HepG2 (cell line): ENCODE measurements around the gene KRT7. TPM values are rescaled to one million over a fixed set of nuclear protein-coding genes. Genes with fewer than 3 reads are reported as not detected.

Source experiments
- ATAC-seq: fragments of 200-7000 bp; cut with Tn5 transposase; 3 replicates; pipeline ENCODE4 v1.9.1; 2020; ENCODE audit warnings: mild to moderate bottlenecking, moderate library complexity
- BruUV-seq: library from RNA; stranded (reverse); fragments of 400-500 nt; replicated peaks from 2 replicates; lab custom pipeline; 2021; lab: Mats Ljungman, UMichigan
- CTCF ChIA-PET: fragments of 300-600 bp; formaldehyde crosslinking; extraction: SDS; loops from one replicate; lab custom pipeline; 2021; ENCODE audit warnings: low total read pairs, inconsistent platforms, low intra/inter-chr PET ratio; lab: Yijun Ruan, JAX
- POLR2A ChIA-PET: fragments of 350-600 bp; sonication (Branson Sonifier 250); formaldehyde crosslinking; loops from one replicate; lab custom pipeline; 2020; ENCODE audit warnings: antibody characterized with exemption, inconsistent platforms; lab: Yijun Ruan, JAX
- DNase-seq: peaks from one replicate; pipeline ENCODE4 v3.0.0-alpha.2; 2015; ENCODE audit warnings: low spot score
- FAIRE-seq: peaks from 3 replicates; lab custom pipeline; 2011; peaks lifted over from hg19 to GRCh38; lab: Jason Lieb, UNC
- H2AFZ ChIP-seq: one replicate; pipeline ENCODE4 v1.6.1; 2011; ENCODE audit warnings: low read length, inconsistent platforms
- H3K27ac ChIP-seq: fragments of 300-600 bp; 3 replicates; pipeline ENCODE4 v1.8.0; 2011; ENCODE audit warnings: mixed run types, mild to moderate bottlenecking, mixed read lengths, low read length, inconsistent platforms; ENCODE audit not compliant: insufficient read depth; ENCODE audit errors: extremely low read length
- H3K27me3 ChIP-seq, 2 experiments: fragments of 200-600 bp in 1 of 2; 2 replicates in 1 of 2; 3 replicates in 1 of 2; pipeline versions ENCODE4 v1.6.0 to v1.8.0; 2011; ENCODE audit warnings: low read length in 2 of 2, mild to moderate bottlenecking in 2 of 2, moderate library complexity in 2 of 2, inconsistent platforms in 1 of 2; ENCODE audit not compliant: insufficient read depth in 2 of 2, control insufficient read depth in 1 of 2
- H3K36me3 ChIP-seq, 2 experiments: fragments of 200-600 bp in 1 of 2; replicated peaks in 1 of 2; 2 replicates in 1 of 2; 3 replicates in 1 of 2; pipeline versions ENCODE4 v1.5.1 to v1.8.0; 2011; ENCODE audit warnings: low read length in 2 of 2, inconsistent platforms in 1 of 2; ENCODE audit not compliant: insufficient read depth in 2 of 2, control insufficient read depth in 1 of 2
- H3K4me1 ChIP-seq: 2 replicates; pipeline ENCODE4 v1.5.1; 2012; ENCODE audit warnings: low read length, inconsistent platforms; ENCODE audit not compliant: insufficient read depth
- H3K4me2 ChIP-seq: 2 replicates; pipeline ENCODE4 v1.6.0; 2011; ENCODE audit warnings: low read depth, low read length, inconsistent platforms
- H3K4me3 ChIP-seq, 3 experiments: fragments of 200-600 bp in 1 of 3; sonication (generic), shearing (Covaris generic) in 1 of 3; replicated peaks in 1 of 3; 2 replicates each; pipeline ENCODE4 v1.5.1; 2011 to 2016; ENCODE audit warnings: low read length in 3 of 3, inconsistent platforms in 2 of 3, low read depth in 2 of 3, mild to moderate bottlenecking in 2 of 3, control low read depth in 1 of 3, mixed read lengths in 1 of 3; ENCODE audit not compliant: insufficient read depth in 1 of 3
- H3K79me2 ChIP-seq: one replicate; pipeline ENCODE4 v1.6.1; 2011; ENCODE audit warnings: low read length, inconsistent platforms; ENCODE audit not compliant: insufficient read depth
- H3K9ac ChIP-seq: 2 replicates; pipeline ENCODE4 v1.6.0; 2011; ENCODE audit warnings: mild to moderate bottlenecking, low read depth, low read length, inconsistent platforms; ENCODE audit not compliant: insufficient read depth
- H3K9me3 ChIP-seq: 2 replicates; pipeline ENCODE4 v1.5.1; 2012; ENCODE audit warnings: mild to moderate bottlenecking, low read length
- H4K20me1 ChIP-seq: 2 replicates; pipeline ENCODE4 v1.6.0; 2011; ENCODE audit warnings: inconsistent platforms, mild to moderate bottlenecking, low read length, moderate library complexity; ENCODE audit not compliant: insufficient read depth
- ATAD3A ChIP-seq: sonication (generic); formaldehyde crosslinking; IDR thresholded peaks from 2 replicates; pipeline ENCODE4 v1.4.0; 2020; ENCODE audit warnings: missing genetic modification reagents
- CREBL2 ChIP-seq: sonication (generic); formaldehyde crosslinking; IDR thresholded peaks from 2 replicates; pipeline ENCODE4 v1.8.1; 2023; ENCODE audit warnings: missing genetic modification reagents, mild to moderate bottlenecking, borderline replicate concordance
- DMAP1 ChIP-seq: IDR thresholded peaks from 2 replicates; pipeline ENCODE4 v1.6.1; 2016
- ISL2 ChIP-seq: sonication (generic); formaldehyde crosslinking; IDR thresholded peaks from 2 replicates; pipeline ENCODE4 v1.5.0; 2020; ENCODE audit warnings: missing genetic modification reagents
- MEF2D ChIP-seq: sonication (generic); formaldehyde crosslinking; IDR thresholded peaks from 2 replicates; pipeline ENCODE4 v1.5.1; 2020; ENCODE audit warnings: mild to moderate bottlenecking, missing genetic modification reagents
- NCOA5 ChIP-seq: sonication (generic); formaldehyde crosslinking; IDR thresholded peaks from 2 replicates; pipeline ENCODE4 v1.4.0; 2020; ENCODE audit warnings: missing genetic modification reagents
- SCMH1 ChIP-seq: sonication (generic); formaldehyde crosslinking; IDR thresholded peaks from 2 replicates; pipeline ENCODE4 v1.9.0; 2021; ENCODE audit warnings: missing genetic modification reagents, mild to moderate bottlenecking, borderline replicate concordance
- TFDP1 ChIP-seq: IDR thresholded peaks from 2 replicates; pipeline ENCODE4 v1.6.1; 2016; ENCODE audit warnings: missing compliant biosample characterization, missing genetic modification reagents, borderline replicate concordance
- ZMAT3 ChIP-seq: sonication (generic); formaldehyde crosslinking; conservative IDR thresholded peaks from 2 replicates; pipeline ENCODE4 v1.7.0; 2021; ENCODE audit warnings: missing genetic modification reagents
- ZNF644 ChIP-seq: IDR thresholded peaks from 2 replicates; pipeline ENCODE4 v1.6.1; 2016; ENCODE audit warnings: low read depth
- WGBS: methylation state at CpG from one replicate; pipeline ENCODE4 v1.1.6; 2017; ENCODE audit warnings: low lambda C conversion rate; 5-methylcytosine and 5-hydroxymethylcytosine counted together
- in situ Hi-C: cut with HindIII; loops from 2 replicates; pipeline ENCODE4 v1.10.0; 2017; ENCODE audit warnings: low pct_unique_long_range_greater_than_20kb; ENCODE audit not compliant: extremely low pct_ligation_motif_present
- intact Hi-C: fragments of 100-400 bp; cut with micrococcal nuclease; formaldehyde crosslinking; loops from one replicate; pipeline ENCODE4 v1.10.0; 2022; ENCODE audit not compliant: unreplicated experiment
- polyA plus RNA-seq, 8 experiments: library from polyadenylated mRNA; depleted of rRNA in 3 of 8; stranded (reverse) in 7 of 8; unstranded in 1 of 8; fragments of >200 nt; fragmentation: Illumina TruSeq in 4 of 8; extraction: Trizol in 4 of 8; gene quantifications; 2 replicates each; pipeline versions ENCODE4 v1.2.1 to v1.2.3, GENCODE V29; 2011 to 2016; ENCODE audit warnings: low read depth in 4 of 8, missing spikeins in 1 of 8, mixed read lengths in 1 of 8; ENCODE audit not compliant: insufficient read depth in 1 of 8
- total RNA-seq, 5 experiments: library from RNA; depleted of rRNA; stranded (reverse); fragments of >200 nt; fragmentation: Illumina TruSeq; extraction: Trizol; gene quantifications; 2 replicates each; pipeline ENCODE4 v1.2.3, GENCODE V29; 2016; ENCODE audit warnings: low read depth in 1 of 5

Gene KRT7
- total and polyA plus RNA-seq, 2 of the 13 experiments (the other 11 are each of a cell fraction or from before 2014, with no cell fraction given) = 0.83 TPM; not detected in 1

GRCh38 chr12:52235822-52236361, 2.8 kb downstream of the KRT7 start:
- DNase-seq (no peak), ATAC-seq (no peak; the same call in 2 of the 3 replicates), FAIRE-seq (no peak)
- Histone ChIP-seq H3K27me3 (peaks cover 2 to 44% of the 10 kb centered on the region in 2 experiments; a peak in 4 of 5 replicates), H4K20me1 (no peaks in the 10 kb centered on the region), H2AFZ (no peak overlapping the region), H3K27ac (no peak overlapping the region), H3K36me3 (no peaks in the 10 kb centered on the region), H3K79me2 (no peaks in the 10 kb centered on the region), H3K4me1 (no peaks in the 10 kb centered on the region), H3K4me2 (no peak overlapping the region), H3K9me3 (no peaks in the 10 kb centered on the region), H3K4me3 (no peak overlapping the region), H3K9ac (no peak overlapping the region)
- intact Hi-C loops = no loop called here
- CTCF ChIA-PET = no interaction called here
- no TSS peak for BruUV-seq
- 62% methylated on average over 4 of the region's 4 CpGs for WGBS
- in situ Hi-C loops = no loop called here
- POLR2A ChIA-PET = no interaction called here
- TF ChIP-seq ISL2 = no peak
- TF ChIP-seq ZMAT3 (CRISPR knock-in tag) = no peak
- no peak for TF ChIP-seq TFDP1
- TF ChIP-seq ATAD3A (CRISPR knock-in tag) = no peak
- TF ChIP-seq ZNF644 (CRISPR knock-in tag) = no peak
- TF ChIP-seq DMAP1 = no peak
- no peak for TF ChIP-seq SCMH1 (CRISPR knock-in tag)
- no peak for TF ChIP-seq NCOA5 (CRISPR knock-in tag)
- TF ChIP-seq CREBL2 = no peak
- no peak for TF ChIP-seq MEF2D (CRISPR knock-in tag)
